Smooth muscle cell (in vitro differentiated cells): ENCODE measurements around the gene CRY1. TPM values are rescaled to one million over a fixed set of nuclear protein-coding genes. Genes with fewer than 3 reads are reported as not detected.

Experiments used
- DNase-seq: peaks from one replicate; lab custom pipeline; 2025; ENCODE audit not compliant: unreplicated experiment; lab: John Stamatoyannopoulos, UW
- H2AFZ ChIP-seq: fragments of 200-600 bp; sonication (generic); 2 replicates; pipeline ENCODE4 v1.6.0; 2016; ENCODE audit warnings: antibody characterized with exemption, low read depth, mild to moderate bottlenecking
- H3F3A ChIP-seq: fragments of 200-600 bp; sonication (generic); 2 replicates; pipeline ENCODE4 v1.6.0; 2017; ENCODE audit warnings: antibody characterized with exemption, low read depth
- H3K27ac ChIP-seq: fragments of 200-600 bp; sonication (generic); 2 replicates; pipeline ENCODE4 v1.5.1; 2016; ENCODE audit warnings: low read depth, mild to moderate bottlenecking
- H3K27me3 ChIP-seq: fragments of 200-600 bp; sonication (generic); 2 replicates; pipeline ENCODE4 v1.6.1; 2016; ENCODE audit warnings: low read depth, mild to moderate bottlenecking
- H3K36me3 ChIP-seq: fragments of 200-600 bp; sonication (generic); 2 replicates; pipeline ENCODE4 v1.5.1; 2016; ENCODE audit warnings: low read depth
- H3K4me1 ChIP-seq: fragments of 200-600 bp; sonication (generic); 2 replicates; pipeline ENCODE4 v1.5.1; 2016; ENCODE audit warnings: low read depth
- H3K4me2 ChIP-seq: fragments of 200-600 bp; sonication (generic); 2 replicates; pipeline ENCODE4 v1.6.0; 2016; ENCODE audit warnings: mild to moderate bottlenecking
- H3K4me3 ChIP-seq: fragments of 200-600 bp; sonication (generic); 2 replicates; pipeline ENCODE4 v1.5.1; 2016; ENCODE audit warnings: mild to moderate bottlenecking
- H3K79me2 ChIP-seq: fragments of 200-600 bp; sonication (generic); 2 replicates; pipeline ENCODE4 v1.6.0; 2016; ENCODE audit warnings: low read depth, mild to moderate bottlenecking
- H3K9ac ChIP-seq: fragments of 200-600 bp; sonication (generic); 2 replicates; pipeline ENCODE4 v1.6.0; 2016; ENCODE audit warnings: low read depth
- H3K9me3 ChIP-seq: fragments of 200-600 bp; sonication (generic); replicated peaks from 2 replicates; pipeline ENCODE4 v1.5.1; 2016; ENCODE audit warnings: low read depth
- H4K20me1 ChIP-seq: fragments of 200-600 bp; sonication (generic); 2 replicates; pipeline ENCODE4 v1.6.0; 2016; ENCODE audit warnings: low read depth
- CTCF ChIP-seq: fragments of 200-600 bp; sonication (generic); IDR thresholded peaks from 2 replicates; pipeline ENCODE4 v1.5.1; 2017; ENCODE audit warnings: borderline replicate concordance, mild to moderate bottlenecking, antibody characterized with exemption; ENCODE audit not compliant: insufficient read depth, poor library complexity, severe bottlenecking
- WGBS: methylation state at CpG from one replicate; pipeline ENCODE4 v1.1.7; 2016; ENCODE audit warnings: low lambda C conversion rate; 5-methylcytosine and 5-hydroxymethylcytosine counted together
- polyA plus RNA-seq: library from polyadenylated mRNA; unstranded; fragments of >200 nt; fragmentation: Nextera tagmentation; extraction: Ambion mirVana; gene quantifications from 2 replicates; pipeline ENCODE4 v1.2.1, GENCODE V29; 2016
- total RNA-seq: library from RNA; depleted of rRNA; stranded (reverse); fragments of >200 nt; gene quantifications from 2 replicates; pipeline ENCODE4 v1.2.3, GENCODE V29; 2014

CRY1 gene
- total and polyA plus RNA-seq, 2 experiments from 2014 or later = 19.9 to 28.2 TPM

GRCh38 chr12:106994579-106995220, 98.6 kb downstream of the CRY1 start:
- no peaks in the 10 kb centered on the region for H3K9me3 ChIP-seq
- no peak overlapping the region for H3K27ac ChIP-seq
- peaks cover 2% of the 10 kb centered on the region for H3F3A ChIP-seq
- no peak for DNase-seq
- H3K4me1 ChIP-seq = no peaks in the 10 kb centered on the region
- H3K36me3 ChIP-seq = peaks cover 5% of the 10 kb centered on the region
- no peak overlapping the region for H3K4me2 ChIP-seq
- no peaks in the 10 kb centered on the region for H3K27me3 ChIP-seq
- TF ChIP-seq CTCF = no peak
- H2AFZ ChIP-seq = no peak overlapping the region
- 74% methylated on average over 2 of the region's 2 CpGs for WGBS
- no peaks in the 10 kb centered on the region for H3K79me2 ChIP-seq
- H3K4me3 ChIP-seq = no peak overlapping the region
- H3K9ac ChIP-seq = no peak overlapping the region
- peaks cover 2% of the 10 kb centered on the region for H4K20me1 ChIP-seq

GRCh38 chr12:106987846-106988245, 105.5 kb downstream of the CRY1 start:
- Histone ChIP-seq H3F3A (peaks cover 15% of the 10 kb centered on the region), H4K20me1 (peaks cover 13% of the 10 kb centered on the region), H3K9ac (no peak overlapping the region), H3K4me1 (peaks cover 18% of the 10 kb centered on the region), H3K9me3 (no peaks in the 10 kb centered on the region), H2AFZ (no peak overlapping the region), H3K27me3 (no peaks in the 10 kb centered on the region), H3K4me2 (peak overlapping the region; percentile 90), H3K4me3 (no peak overlapping the region), H3K27ac (peak overlapping the region; percentile 67), H3K36me3 (no peaks in the 10 kb centered on the region), H3K79me2 (peaks cover 14% of the 10 kb centered on the region)
- no peak for DNase-seq
- TF ChIP-seq CTCF = no peak
- 72% methylated on average over 6 of the region's 6 CpGs for WGBS

GRCh38 chr12:106986625-106987389, 106.5 kb downstream of the CRY1 start, which contains the start of gene MTERF2:
Gene MTERF2 (minus strand): TSS chr12:106987146. CDS start chr12:106978714, 8,432 bp downstream.
- Histone ChIP-seq H3F3A (peaks cover 23% of the 10 kb centered on the region), H3K4me2 (peak within 1 kb of the TSS; percentile 90), H3K27ac (peak within 1 kb of the TSS; percentile 67), H3K4me3 (peak within 1 kb of the TSS; percentile 64), H2AFZ (no peak within 1 kb of the TSS), H3K36me3 (no peaks in the 10 kb centered on the region), H3K27me3 (no peaks in the 10 kb centered on the region), H3K9ac (peak within 1 kb of the TSS; percentile 72), H3K9me3 (no peaks in the 10 kb centered on the region), H3K4me1 (peaks cover 18% of the 10 kb centered on the region), H4K20me1 (peaks cover 15% of the 10 kb centered on the region), H3K79me2 (peaks cover 14% of the 10 kb centered on the region)
- no peak for TF ChIP-seq CTCF
- DNase-seq = peak; percentile 82
- 2% methylated on average over 46 of the region's 50 CpGs for WGBS
